Endothelial cell of umbilical vein (primary cell): ENCODE data around the gene NUDT3.
"Not testable (repeated sequence)": the region's sequence is repeated elsewhere in the genome, so short reads cannot be mapped to it uniquely, and the experiment has no call there.

ENCODE experiments used
- CTCF ChIP-seq, 2 donors: IDR thresholded peaks; 1 replicate in 1 of 2; 2 replicates in 1 of 2; pipeline ENCODE4 v1.5.1; 2011; ENCODE audit warnings: low read length in 2 of 2, mild to moderate bottlenecking in 2 of 2, moderate library complexity in 2 of 2, control low read depth in 1 of 2, inconsistent platforms in 1 of 2, low read depth in 1 of 2; ENCODE audit not compliant: insufficient read depth in 1 of 2; ENCODE audit errors: extremely low read depth in 1 of 2
- POLR2AphosphoS5 ChIP-seq: IDR thresholded peaks from 2 replicates; pipeline ENCODE4 v1.6.1; 2012; ENCODE audit warnings: low read depth, mild to moderate bottlenecking, control low read depth, low read length, moderate library complexity; ENCODE audit not compliant: insufficient read depth

DNA sequence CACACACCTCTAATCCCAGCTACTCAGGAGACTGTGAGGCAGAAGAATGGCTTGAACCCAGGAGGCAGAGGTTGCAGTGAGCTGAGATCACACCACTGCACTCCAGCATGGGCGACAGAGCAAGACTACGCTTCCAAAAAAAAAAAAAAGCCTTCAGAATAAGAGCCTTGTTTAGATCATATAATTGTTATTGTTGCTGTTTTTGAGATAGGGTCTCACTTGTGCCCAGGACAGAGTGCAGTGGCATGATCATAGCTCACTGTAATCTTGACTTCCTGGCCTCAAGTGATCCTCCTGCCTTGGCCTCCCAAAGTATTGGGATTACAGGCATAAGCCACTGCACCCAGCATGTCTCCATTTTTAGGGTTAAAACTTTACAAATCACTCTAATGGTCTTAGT lies 68.2 kb downstream of the NUDT3 start:
- not testable (repeated sequence) for TF ChIP-seq POLR2AphosphoS5; CTCF (IDR thresholded peaks at IDR 0.05; ENCODE audit: extremely low read depth in 1 of 2, insufficient read depth in 1 of 2, low read depth in 1 of 2, low read length in 2 of 2)
